ENCODE data around the gene PJVK. TPM values are rescaled to one million over a fixed set of nuclear protein-coding genes. Genes with fewer than 3 reads are reported as not detected.

Gene PJVK
- polyA plus RNA-seq, 1 experiment, result 3.4 TPM

GRCh38 chr2:178502751-178503150 lies 51.6 kb downstream of the PJVK start:
- ChIA-PET CTCF (no interaction called here), POLR2A (no interaction called here)
- no peak overlapping the region for H3K27ac ChIP-seq (ENCODE audit: low read depth, low read length)
- no peaks in the 10 kb centered on the region for H3K9me3 ChIP-seq (ENCODE audit: control insufficient read depth, insufficient read depth, low read length)
- TF ChIP-seq CTCF (IDR thresholded peaks at IDR 0.05; ENCODE audit: low read depth, low read length), result no peak
- no peaks in the 10 kb centered on the region for H3K27me3 ChIP-seq (ENCODE audit: control insufficient read depth, insufficient read depth, low read length)
- DNase-seq (ENCODE audit: low read depth, low spot score), result no peak
- no peak overlapping the region for H3K4me3 ChIP-seq (ENCODE audit: low read depth, low read length)

DNA sequence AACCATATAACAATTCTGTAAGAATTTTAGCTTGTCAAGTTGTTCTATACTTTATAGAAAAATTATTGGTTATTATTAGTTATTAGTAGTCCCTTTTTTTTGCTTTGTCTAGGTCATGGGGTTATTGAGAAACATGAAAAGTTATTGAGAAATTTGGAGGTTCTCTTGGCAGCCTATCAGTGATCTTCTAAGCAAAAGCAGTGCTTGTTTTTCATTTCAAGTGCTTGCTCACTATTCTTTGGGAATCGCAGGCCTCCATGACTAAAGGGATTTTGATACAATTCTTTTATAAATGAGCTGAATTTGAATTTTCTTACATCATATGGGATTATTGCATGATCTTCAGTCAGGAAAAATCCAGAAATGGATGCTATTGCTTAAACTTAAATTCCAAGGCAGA lies 54.9 kb downstream of the PJVK start:
- Histone ChIP-seq H3K9me3 (ENCODE audit: control insufficient read depth, insufficient read depth, low read length) (no peaks in the 10 kb centered on the region), H3K27me3 (ENCODE audit: control insufficient read depth, insufficient read depth, low read length) (no peaks in the 10 kb centered on the region), H3K27ac (ENCODE audit: low read depth, low read length) (no peak overlapping the region), H3K4me3 (ENCODE audit: low read depth, low read length) (no peak overlapping the region)
- no peak for DNase-seq (ENCODE audit: low read depth, low spot score)
- CTCF ChIA-PET, result no interaction called here
- no peak for TF ChIP-seq CTCF (IDR thresholded peaks at IDR 0.05; ENCODE audit: low read depth, low read length)
- POLR2A ChIA-PET, result no interaction called here

DNA sequence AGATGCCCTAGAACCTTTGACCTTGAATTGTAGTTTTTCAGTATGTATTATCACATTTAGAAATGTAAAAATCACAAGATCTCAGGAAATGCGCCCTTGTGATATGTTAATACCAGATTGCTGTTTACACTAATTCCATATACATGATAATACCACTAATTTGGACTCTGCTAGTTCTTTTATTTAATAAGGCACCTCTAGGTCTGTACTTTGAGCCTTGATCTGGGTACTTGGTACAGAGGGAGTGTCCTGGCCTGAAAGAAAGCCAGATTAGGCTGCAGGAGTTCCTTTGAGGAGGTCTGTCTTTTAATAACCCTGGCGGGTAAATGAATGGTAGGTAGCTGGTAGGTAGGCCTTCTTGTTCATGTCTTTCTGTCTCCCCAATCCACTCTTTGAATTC lies 55.3 kb downstream of the PJVK start:
- no peak for DNase-seq (ENCODE audit: low read depth, low spot score)
- Histone ChIP-seq H3K27ac (ENCODE audit: low read depth, low read length) (no peak overlapping the region), H3K9me3 (ENCODE audit: control insufficient read depth, insufficient read depth, low read length) (no peaks in the 10 kb centered on the region), H3K4me3 (ENCODE audit: low read depth, low read length) (no peak overlapping the region), H3K27me3 (ENCODE audit: control insufficient read depth, insufficient read depth, low read length) (no peaks in the 10 kb centered on the region)
- ChIA-PET POLR2A (no interaction called here), CTCF (no interaction called here)
- no peak for TF ChIP-seq CTCF (IDR thresholded peaks at IDR 0.05; ENCODE audit: low read depth, low read length)

- no peak overlapping the region for H3K27ac ChIP-seq (ENCODE audit: low read depth, low read length)
- ChIA-PET CTCF (interaction anchor here (1.3 kb wide), 1 partner anchor 15 kb away, joined by 5 read pairs; no protein-coding TSS in a partner anchor), POLR2A (no interaction called here)
- no peak overlapping the region for H3K4me3 ChIP-seq (ENCODE audit: low read depth, low read length)
- no peaks in the 10 kb centered on the region for H3K9me3 ChIP-seq (ENCODE audit: control insufficient read depth, insufficient read depth, low read length)
- TF ChIP-seq CTCF (IDR thresholded peaks at IDR 0.05; ENCODE audit: low read depth, low read length), result no peak
- H3K27me3 ChIP-seq (ENCODE audit: control insufficient read depth, insufficient read depth, low read length), result no peaks in the 10 kb centered on the region
- no peak for DNase-seq (ENCODE audit: low read depth, low spot score)
These were observed 55.8 kb downstream of the PJVK start for GRCh38 chr2:178506949-178507348.

DNA sequence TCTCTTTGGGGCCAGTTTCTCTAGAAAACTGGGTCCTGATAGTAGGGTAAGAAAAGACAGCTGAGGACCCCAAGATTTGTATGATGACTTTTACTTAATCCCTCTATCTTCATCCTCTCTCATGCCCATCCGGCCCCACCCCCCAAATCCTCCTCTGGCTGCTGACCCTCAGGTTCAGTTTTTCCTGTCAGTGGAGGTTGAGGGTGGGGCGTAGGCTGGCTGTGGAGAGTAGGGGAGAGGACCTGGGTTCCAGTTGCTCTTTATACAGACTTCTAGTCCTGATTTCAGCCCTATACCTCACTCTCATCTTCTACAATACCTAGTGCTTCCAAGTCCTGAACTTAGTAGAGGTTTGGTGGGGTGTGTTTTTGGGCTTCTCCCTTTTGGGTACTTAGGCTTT lies 57.5 kb downstream of the PJVK start:
- POLR2A ChIA-PET, result no interaction called here
- Histone ChIP-seq H3K4me3 (ENCODE audit: low read depth, low read length) (no peak overlapping the region), H3K27ac (ENCODE audit: low read depth, low read length) (no peak overlapping the region), H3K9me3 (ENCODE audit: control insufficient read depth, insufficient read depth, low read length) (no peaks in the 10 kb centered on the region), H3K27me3 (ENCODE audit: control insufficient read depth, insufficient read depth, low read length) (no peaks in the 10 kb centered on the region)
- no peak for DNase-seq (ENCODE audit: low read depth, low spot score)
- TF ChIP-seq CTCF (IDR thresholded peaks at IDR 0.05; ENCODE audit: low read depth, low read length), result no peak
- CTCF ChIA-PET, result interaction anchor here (0.6 kb wide), 1 partner anchor 1114 kb away, joined by 3 read pairs; no protein-coding TSS in a partner anchor

Measured in AG04450 (cell line).